Thyroid gland (tissue), 4 donors: Measurements from ENCODE around the gene PLCG1. TPM values are rescaled to one million over a fixed set of nuclear protein-coding genes. Genes with fewer than 3 reads are reported as not detected.

Source experiments
- DNase-seq, 2 donors: peaks; one replicate each; pipeline ENCODE4 v3.0.0-alpha.2; 2019
- H3K27ac ChIP-seq, 3 donors: fragments of 200-600 bp; sonication (generic); 1 replicate in 2 of 3; 2 replicates in 1 of 3; pipeline ENCODE4 v1.5.1; 2016 to 2019; ENCODE audit warnings: mild to moderate bottlenecking in 1 of 3, moderate library complexity in 1 of 3
- H3K27me3 ChIP-seq: fragments of 200-600 bp; sonication (generic); one replicate; pipeline ENCODE4 v1.5.1; 2019
- H3K36me3 ChIP-seq, 2 donors: fragments of 200-600 bp; sonication (generic); one replicate each; pipeline ENCODE4 v1.5.1; 2016 to 2019
- H3K4me1 ChIP-seq, 2 donors: fragments of 200-600 bp; sonication (generic); one replicate each; pipeline ENCODE4 v1.5.1; 2017 to 2019
- H3K4me3 ChIP-seq, 3 donors: fragments of 200-600 bp; sonication (generic); replicated peaks in 1 of 3; 1 replicate in 2 of 3; 2 replicates in 1 of 3; pipeline ENCODE4 v1.5.1; 2016; ENCODE audit warnings: mild to moderate bottlenecking in 1 of 3
- H3K9me3 ChIP-seq: fragments of 200-600 bp; sonication (generic); one replicate; pipeline ENCODE4 v1.5.1; 2017
- POLR2A ChIP-seq, 2 donors: fragments of 450-650 bp; IDR thresholded peaks; one replicate each; pipeline ENCODE4 v1.6.1; 2017; ENCODE audit warnings: antibody characterized with exemption in 2 of 2, mild to moderate bottlenecking in 2 of 2, moderate library complexity in 1 of 2
- WGBS, 2 donors: methylation state at CpG; one replicate each; pipeline ENCODE4 v1.1.5; 2017; 5-methylcytosine and 5-hydroxymethylcytosine counted together
- intact Hi-C: fragments of 100-400 bp; cut with DNase I; formaldehyde crosslinking; loops from one replicate; pipeline ENCODE4 v1.15.1; 2023
- total RNA-seq, 4 donors: library from RNA; depleted of rRNA; stranded (reverse); fragments of >200 nt; gene quantifications; one replicate each; pipeline ENCODE4 v1.2.3, GENCODE V29; 2016
- TF ChIP-seq, protein P1 (sequence below), 6 experiments: fragments of 200-600 bp in 3 of 6; fragments of 450-650 bp in 3 of 6; sonication (generic) in 3 of 6; IDR thresholded peaks; one replicate each; pipeline ENCODE4 v1.5.1; 2016 to 2019; ENCODE audit warnings: antibody characterized with exemption in 6 of 6, mild to moderate bottlenecking in 2 of 6, inconsistent platforms in 1 of 6, moderate library complexity in 1 of 6

PLCG1 gene
- total RNA-seq, 4 donors from 2014 or later = 146 to 252 (median 164) TPM

DNA sequence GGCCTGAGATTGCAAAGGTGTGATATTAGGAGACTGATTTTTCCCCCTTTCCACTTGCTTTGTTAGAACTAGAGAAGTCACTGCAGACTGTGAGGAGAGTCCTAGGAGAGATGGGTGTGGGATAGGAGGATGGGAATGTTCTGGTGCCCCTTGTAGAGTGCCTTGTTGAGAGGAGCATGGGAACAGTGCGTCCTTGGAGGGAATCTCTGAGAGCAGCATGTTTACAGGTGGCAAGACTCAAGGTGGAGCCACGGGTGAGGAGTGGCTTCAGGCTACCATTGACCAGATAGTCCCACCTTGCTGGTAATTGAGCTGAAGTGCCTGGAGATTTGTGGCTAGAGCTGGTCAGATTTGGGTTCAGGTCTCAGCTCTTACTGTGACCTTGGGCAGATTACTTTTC is 6.0 kb downstream of the PLCG1 start:
- intact Hi-C loops = loop anchor here (10.0 kb wide), 1 partner anchor 191 kb away; no protein-coding TSS in a partner anchor
- Histone ChIP-seq H3K4me3 (no peak overlapping the region), H3K4me1 (peaks cover 87 to 96% of the 10 kb centered on the region in 2 donors), H3K36me3 (no peaks in the 10 kb centered on the region), H3K9me3 (no peaks in the 10 kb centered on the region), H3K27me3 (no peaks in the 10 kb centered on the region), H3K27ac (peak overlapping the region; percentile 74 to 98 (median 96))
- DNase-seq = peak; percentile 71 to 74
- WGBS, 2 donors = 46 to 50% methylated on average over 2 of the region's 2 CpGs
- TF ChIP-seq POLR2A (IDR thresholded peaks at IDR 0.05) = peak in 1 of 2 donors; percentile 40
- TF ChIP-seq, protein P1, sequence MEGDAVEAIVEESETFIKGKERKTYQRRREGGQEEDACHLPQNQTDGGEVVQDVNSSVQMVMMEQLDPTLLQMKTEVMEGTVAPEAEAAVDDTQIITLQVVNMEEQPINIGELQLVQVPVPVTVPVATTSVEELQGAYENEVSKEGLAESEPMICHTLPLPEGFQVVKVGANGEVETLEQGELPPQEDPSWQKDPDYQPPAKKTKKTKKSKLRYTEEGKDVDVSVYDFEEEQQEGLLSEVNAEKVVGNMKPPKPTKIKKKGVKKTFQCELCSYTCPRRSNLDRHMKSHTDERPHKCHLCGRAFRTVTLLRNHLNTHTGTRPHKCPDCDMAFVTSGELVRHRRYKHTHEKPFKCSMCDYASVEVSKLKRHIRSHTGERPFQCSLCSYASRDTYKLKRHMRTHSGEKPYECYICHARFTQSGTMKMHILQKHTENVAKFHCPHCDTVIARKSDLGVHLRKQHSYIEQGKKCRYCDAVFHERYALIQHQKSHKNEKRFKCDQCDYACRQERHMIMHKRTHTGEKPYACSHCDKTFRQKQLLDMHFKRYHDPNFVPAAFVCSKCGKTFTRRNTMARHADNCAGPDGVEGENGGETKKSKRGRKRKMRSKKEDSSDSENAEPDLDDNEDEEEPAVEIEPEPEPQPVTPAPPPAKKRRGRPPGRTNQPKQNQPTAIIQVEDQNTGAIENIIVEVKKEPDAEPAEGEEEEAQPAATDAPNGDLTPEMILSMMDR (IDR thresholded peaks at IDR 0.05) = no peak

DNA sequence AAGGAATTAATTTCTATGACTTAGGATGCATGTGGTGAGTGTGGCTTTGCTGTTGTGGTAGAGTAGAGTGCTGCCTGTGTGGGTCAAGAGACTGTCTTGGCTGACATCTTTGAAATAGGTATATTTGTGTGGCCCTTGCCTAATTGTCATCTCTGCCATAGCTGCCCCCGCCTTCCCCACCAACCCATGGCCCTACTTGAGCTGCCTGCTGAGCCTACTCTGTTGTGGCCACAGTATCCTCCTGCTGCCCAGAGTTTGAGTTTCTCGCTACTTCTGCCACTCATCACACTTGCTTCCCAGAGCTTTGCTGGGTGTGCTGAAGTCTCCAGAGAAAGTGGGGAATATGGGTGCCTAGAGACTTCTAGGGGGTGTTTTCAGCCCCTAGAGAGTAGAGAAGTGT is 8.0 kb downstream of the PLCG1 start:
- H3K36me3 ChIP-seq = no peaks in the 10 kb centered on the region
- no peaks in the 10 kb centered on the region for H3K9me3 ChIP-seq
- DNase-seq = no peak
- no peak overlapping the region for H3K4me3 ChIP-seq
- peak overlapping the region; percentile 28 to 98 (median 96) for H3K27ac ChIP-seq
- 89 to 97% methylated on average over 2 of the region's 2 CpGs for WGBS, 2 donors
- TF ChIP-seq, protein P1 (IDR thresholded peaks at IDR 0.05) = no peak
- TF ChIP-seq POLR2A (IDR thresholded peaks at IDR 0.05) = no peak
- intact Hi-C loops = loop anchor here (10.0 kb wide), 1 partner anchor 189 kb away; no protein-coding TSS in a partner anchor
- no peaks in the 10 kb centered on the region for H3K27me3 ChIP-seq
- peaks cover 88 to 97% of the 10 kb centered on the region in 2 donors for H3K4me1 ChIP-seq

DNA sequence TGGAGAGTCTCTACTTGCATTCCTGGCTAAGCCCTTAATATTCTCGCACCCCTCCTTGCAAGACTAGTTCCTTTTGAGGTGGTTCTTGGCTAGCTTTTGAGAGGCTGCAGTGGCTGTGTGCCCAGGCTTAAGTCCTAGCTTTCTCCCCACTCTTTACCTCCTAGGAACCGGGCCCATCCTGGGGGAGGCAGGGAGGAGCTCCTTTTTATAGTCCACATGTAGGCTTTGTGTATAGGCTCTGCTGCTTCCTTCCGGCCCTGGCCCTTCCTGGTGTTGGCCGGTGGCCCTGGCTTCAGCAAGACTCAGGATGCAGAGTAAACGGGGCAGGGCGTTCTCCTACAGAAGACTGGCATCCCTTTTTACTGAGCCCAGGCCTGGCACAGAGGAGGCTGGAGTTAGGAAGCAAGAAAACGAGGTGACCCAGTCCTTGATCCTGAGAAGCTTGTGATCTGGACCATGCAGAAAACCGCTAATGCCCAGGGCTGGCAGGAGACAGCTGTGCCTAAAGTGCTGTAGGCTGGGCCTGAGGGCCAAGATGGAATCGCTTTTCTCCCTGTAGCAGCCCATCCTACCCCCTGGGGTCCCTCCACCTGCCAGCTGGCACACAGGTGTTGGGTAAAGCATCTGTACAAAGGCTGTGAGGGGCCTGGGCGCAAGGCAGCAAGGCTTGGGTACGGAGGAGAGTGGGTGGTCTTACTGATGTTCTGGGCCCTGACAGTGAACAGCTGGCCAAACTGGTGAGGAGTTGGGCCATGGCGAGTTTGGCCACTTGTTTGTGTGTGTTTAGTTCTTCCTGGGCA is 8.7 kb downstream of the PLCG1 start:
- Histone ChIP-seq H3K27me3 (no peaks in the 10 kb centered on the region), H3K4me3 (no peak overlapping the region), H3K36me3 (no peaks in the 10 kb centered on the region), H3K9me3 (no peaks in the 10 kb centered on the region), H3K27ac (peak overlapping the region; percentile 28 to 98 (median 96)), H3K4me1 (peaks cover 84 to 97% of the 10 kb centered on the region in 2 donors)
- WGBS, 2 donors = 35 to 43% methylated on average over 12 of the region's 12 CpGs
- TF ChIP-seq, protein P1 (IDR thresholded peaks at IDR 0.05) = no peak
- no peak for TF ChIP-seq POLR2A (IDR thresholded peaks at IDR 0.05)
- intact Hi-C loops = loop anchor here (10.0 kb wide), 1 partner anchor 189 kb away; no protein-coding TSS in a partner anchor
- DNase-seq = peak; percentile 74 to 76

DNA sequence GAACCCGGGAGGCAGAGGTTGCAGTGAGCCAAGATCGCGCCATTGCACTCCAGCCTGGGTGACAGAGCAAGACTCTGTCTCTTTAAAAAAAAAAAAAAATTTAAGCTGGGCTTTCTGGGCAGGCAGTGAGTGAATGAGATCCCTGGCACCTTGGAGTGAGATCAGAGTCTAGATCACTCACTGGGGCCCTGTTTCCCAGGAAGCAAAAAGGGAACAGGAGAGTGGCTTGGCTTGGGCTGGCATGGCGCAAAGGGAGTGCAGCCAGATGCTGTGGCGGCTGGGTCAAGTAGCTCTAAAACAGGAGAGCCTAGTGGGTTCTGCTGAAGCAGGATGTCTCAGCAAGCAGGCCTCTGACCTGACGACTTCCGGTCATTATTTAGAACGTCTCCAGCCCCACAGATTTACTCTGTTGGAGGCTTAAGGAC is 10.4 kb downstream of the PLCG1 start:
- H3K4me1 ChIP-seq = peaks cover 77 to 93% of the 10 kb centered on the region in 2 donors
- intact Hi-C loops = loop anchor here (10.0 kb wide), 1 partner anchor 187 kb away; no protein-coding TSS in a partner anchor
- TF ChIP-seq, protein P1 (IDR thresholded peaks at IDR 0.05) = no peak
- no peak for TF ChIP-seq POLR2A (IDR thresholded peaks at IDR 0.05)
- no peaks in the 10 kb centered on the region for H3K9me3 ChIP-seq
- peak; percentile 72 to 73 for DNase-seq
- no peak overlapping the region for H3K4me3 ChIP-seq
- H3K27me3 ChIP-seq = no peaks in the 10 kb centered on the region
- no peaks in the 10 kb centered on the region for H3K36me3 ChIP-seq
- WGBS, 2 donors = 36 to 46% methylated on average over 8 of the region's 8 CpGs
- peak overlapping the region; percentile 28 to 98 (median 96) for H3K27ac ChIP-seq

DNA sequence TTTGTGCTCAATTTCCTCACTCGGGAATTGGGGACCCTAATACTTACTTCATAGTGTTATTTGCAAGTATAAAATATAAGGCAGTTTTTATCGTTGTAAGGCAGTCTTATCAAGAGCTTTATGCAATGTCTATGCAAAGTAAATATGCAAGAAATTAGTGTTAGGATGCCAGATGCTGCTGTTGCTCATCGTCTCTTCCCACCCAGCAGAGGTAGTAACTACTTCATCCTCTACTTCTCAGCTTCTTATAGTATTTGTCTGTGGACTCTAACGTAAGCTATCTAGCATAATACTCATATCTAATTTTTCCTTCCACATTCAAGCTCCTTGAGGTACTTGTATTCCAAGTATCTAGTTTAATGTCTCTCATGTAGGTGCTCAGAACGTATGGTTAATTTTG is 11.6 kb downstream of the PLCG1 start:
- no peak for TF ChIP-seq POLR2A (IDR thresholded peaks at IDR 0.05)
- TF ChIP-seq, protein P1 (IDR thresholded peaks at IDR 0.05) = no peak
- Histone ChIP-seq H3K9me3 (no peaks in the 10 kb centered on the region), H3K4me3 (no peak overlapping the region), H3K27me3 (no peaks in the 10 kb centered on the region), H3K27ac (peak overlapping the region in 2 of 3 donors; percentile 96 to 98), H3K4me1 (peaks cover 78 to 93% of the 10 kb centered on the region in 2 donors), H3K36me3 (no peaks in the 10 kb centered on the region)
- WGBS, 2 donors = 88% methylated on average over 5 of the region's 5 CpGs
- intact Hi-C loops = loop anchor here (10.0 kb wide), 1 partner anchor 186 kb away; no protein-coding TSS in a partner anchor
- no peak for DNase-seq
